Neural progenitor cell (in vitro differentiated cells): ENCODE measurements around the gene ELOVL6. TPM values are rescaled to one million over a fixed set of nuclear protein-coding genes. Genes with fewer than 3 reads are reported as not detected.

Experiments
- DNase-seq: peaks from one replicate; pipeline ENCODE4 v3.0.0-alpha.2; 2016; ENCODE audit warnings: low spot score
- H2AFZ ChIP-seq: fragments of 200-600 bp; sonication (generic); replicated peaks from 2 replicates; pipeline ENCODE4 v1.6.1; 2016; ENCODE audit warnings: antibody characterized with exemption
- H3F3A ChIP-seq: fragments of 200-600 bp; sonication (generic); 2 replicates; pipeline ENCODE4 v1.6.1; 2016; ENCODE audit warnings: antibody characterized with exemption, low read depth
- H3K27ac ChIP-seq: fragments of 200-600 bp; sonication (generic); 2 replicates; pipeline ENCODE4 v1.5.1; 2016; ENCODE audit warnings: mild to moderate bottlenecking
- H3K27me3 ChIP-seq: fragments of 200-600 bp; sonication (generic); 2 replicates; pipeline ENCODE4 v1.6.1; 2016; ENCODE audit warnings: mild to moderate bottlenecking, moderate library complexity
- H3K36me3 ChIP-seq: fragments of 200-600 bp; sonication (generic); 2 replicates; pipeline ENCODE4 v1.5.1; 2016
- H3K4me1 ChIP-seq: fragments of 200-600 bp; sonication (generic); 2 replicates; pipeline ENCODE4 v1.6.1; 2016; ENCODE audit warnings: mixed run types
- H3K4me2 ChIP-seq: fragments of 200-600 bp; sonication (generic); 2 replicates; pipeline ENCODE4 v1.6.1; 2016
- H3K4me3 ChIP-seq: fragments of 200-600 bp; sonication (generic); 2 replicates; pipeline ENCODE4 v1.5.1; 2016
- H3K79me2 ChIP-seq: fragments of 200-600 bp; sonication (generic); 2 replicates; pipeline ENCODE4 v1.6.1; 2016; ENCODE audit warnings: low read depth
- H3K9ac ChIP-seq: fragments of 200-600 bp; sonication (generic); 2 replicates; pipeline ENCODE4 v1.6.1; 2016
- H3K9me3 ChIP-seq: fragments of 200-600 bp; sonication (generic); 2 replicates; pipeline ENCODE4 v1.5.1; 2016; ENCODE audit warnings: low read depth
- H4K20me1 ChIP-seq: fragments of 200-600 bp; sonication (generic); 2 replicates; pipeline ENCODE4 v1.6.1; 2016; ENCODE audit warnings: low read depth
- H3K27ac Mint-ChIP-seq: 3 replicates; pipeline ENCODE4 v1.8.0; 2021; ENCODE audit warnings: mixed read lengths
- H3K27me3 Mint-ChIP-seq: 2 replicates; pipeline ENCODE4 v1.8.0; 2022; ENCODE audit warnings: low read depth, mild to moderate bottlenecking, inconsistent platforms, moderate library complexity, mixed read lengths; ENCODE audit not compliant: insufficient read depth
- H3K36me3 Mint-ChIP-seq: 3 replicates; pipeline ENCODE4 v1.8.0; 2021; ENCODE audit warnings: mixed read lengths
- H3K4me1 Mint-ChIP-seq: 3 replicates; pipeline ENCODE4 v1.8.0; 2021; ENCODE audit warnings: mixed read lengths
- H3K4me3 Mint-ChIP-seq: 3 replicates; pipeline ENCODE4 v1.8.0; 2021; ENCODE audit warnings: mild to moderate bottlenecking, moderate library complexity, mixed read lengths
- H3K9me3 Mint-ChIP-seq: 3 replicates; pipeline ENCODE4 v1.8.0; 2020; ENCODE audit warnings: mixed read lengths
- EZH2 ChIP-seq: fragments of 200-600 bp; sonication (generic); IDR thresholded peaks from 2 replicates; pipeline ENCODE4 v1.6.1; 2017; ENCODE audit warnings: antibody characterized with exemption, mild to moderate bottlenecking, moderate library complexity
- EZH2phosphoT487 ChIP-seq: fragments of 200-600 bp; sonication (generic); IDR thresholded peaks from 2 replicates; pipeline ENCODE4 v1.6.1; 2017; ENCODE audit warnings: antibody characterized with exemption
- total RNA-seq: library from RNA; depleted of rRNA; stranded (reverse); fragments of >200 nt; gene quantifications from 2 replicates; pipeline ENCODE4 v1.2.3, GENCODE V29; 2015; ENCODE audit warnings: low replicate concordance
- TF ChIP-seq, protein P1 (sequence below): fragments of 200-600 bp; sonication (generic); IDR thresholded peaks from 2 replicates; pipeline ENCODE4 v1.5.1; 2017; ENCODE audit warnings: antibody characterized with exemption, mild to moderate bottlenecking

Gene ELOVL6
- total RNA-seq, 1 donor from 2014 or later: 54.4 TPM

GRCh38 chr4:110208419-110208818 is 10.0 kb upstream of the ELOVL6 start:
- Histone ChIP-seq H3K9ac (no peak overlapping the region), H3K36me3 (no peaks in the 10 kb centered on the region), H3F3A (no peaks in the 10 kb centered on the region), H3K79me2 (no peaks in the 10 kb centered on the region), H3K9me3 (no peaks in the 10 kb centered on the region), H3K4me3 (no peak overlapping the region), H3K27ac (no peak overlapping the region), H3K4me1 (no peaks in the 10 kb centered on the region), H2AFZ (no peak overlapping the region), H3K4me2 (no peak overlapping the region), H4K20me1 (no peaks in the 10 kb centered on the region), H3K27me3 (no peaks in the 10 kb centered on the region)
- no peak overlapping the region for H3K27ac Mint-ChIP-seq
- no peak for DNase-seq
- H3K4me1 Mint-ChIP-seq: no peaks in the 10 kb centered on the region
- no peaks in the 10 kb centered on the region for H3K9me3 Mint-ChIP-seq
- TF ChIP-seq, protein P1, sequence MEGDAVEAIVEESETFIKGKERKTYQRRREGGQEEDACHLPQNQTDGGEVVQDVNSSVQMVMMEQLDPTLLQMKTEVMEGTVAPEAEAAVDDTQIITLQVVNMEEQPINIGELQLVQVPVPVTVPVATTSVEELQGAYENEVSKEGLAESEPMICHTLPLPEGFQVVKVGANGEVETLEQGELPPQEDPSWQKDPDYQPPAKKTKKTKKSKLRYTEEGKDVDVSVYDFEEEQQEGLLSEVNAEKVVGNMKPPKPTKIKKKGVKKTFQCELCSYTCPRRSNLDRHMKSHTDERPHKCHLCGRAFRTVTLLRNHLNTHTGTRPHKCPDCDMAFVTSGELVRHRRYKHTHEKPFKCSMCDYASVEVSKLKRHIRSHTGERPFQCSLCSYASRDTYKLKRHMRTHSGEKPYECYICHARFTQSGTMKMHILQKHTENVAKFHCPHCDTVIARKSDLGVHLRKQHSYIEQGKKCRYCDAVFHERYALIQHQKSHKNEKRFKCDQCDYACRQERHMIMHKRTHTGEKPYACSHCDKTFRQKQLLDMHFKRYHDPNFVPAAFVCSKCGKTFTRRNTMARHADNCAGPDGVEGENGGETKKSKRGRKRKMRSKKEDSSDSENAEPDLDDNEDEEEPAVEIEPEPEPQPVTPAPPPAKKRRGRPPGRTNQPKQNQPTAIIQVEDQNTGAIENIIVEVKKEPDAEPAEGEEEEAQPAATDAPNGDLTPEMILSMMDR: no peak
- TF ChIP-seq EZH2phosphoT487: no peak
- TF ChIP-seq EZH2: no peak
- H3K4me3 Mint-ChIP-seq: no peak overlapping the region
- no peaks in the 10 kb centered on the region for H3K27me3 Mint-ChIP-seq
- H3K36me3 Mint-ChIP-seq: no peaks in the 10 kb centered on the region

DNA sequence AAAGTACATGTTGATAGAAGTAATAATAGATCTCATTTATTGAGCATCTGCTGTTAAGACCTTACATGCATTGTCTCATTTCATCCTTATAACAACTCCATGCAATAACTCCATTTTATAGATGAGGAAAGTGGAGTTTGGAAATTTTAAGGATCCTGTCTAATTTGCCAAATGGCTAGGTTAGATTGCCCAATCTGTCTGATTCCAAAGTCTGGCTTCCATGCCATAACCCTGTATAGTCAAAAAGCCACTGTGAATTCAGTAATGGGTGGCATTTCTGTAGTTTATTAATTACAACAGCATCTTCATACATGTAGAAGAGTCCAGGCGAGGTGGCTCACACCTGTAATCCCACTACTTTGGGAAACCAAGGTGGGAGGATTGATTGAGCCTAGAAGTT is 8.8 kb upstream of the ELOVL6 start:
- H3K27me3 Mint-ChIP-seq: no peaks in the 10 kb centered on the region
- H3K4me3 ChIP-seq: no peak overlapping the region
- H3K36me3 Mint-ChIP-seq: no peaks in the 10 kb centered on the region
- no peaks in the 10 kb centered on the region for H3K27me3 ChIP-seq
- no peaks in the 10 kb centered on the region for H3K4me1 ChIP-seq
- TF ChIP-seq EZH2: no peak
- TF ChIP-seq, protein P1: no peak
- TF ChIP-seq EZH2phosphoT487: no peak
- H3F3A ChIP-seq: no peaks in the 10 kb centered on the region
- no peaks in the 10 kb centered on the region for H3K9me3 ChIP-seq
- H3K4me3 Mint-ChIP-seq: no peak overlapping the region
- no peak overlapping the region for H3K9ac ChIP-seq
- peaks cover 4% of the 10 kb centered on the region for H3K4me1 Mint-ChIP-seq
- H3K79me2 ChIP-seq: no peaks in the 10 kb centered on the region
- H3K9me3 Mint-ChIP-seq: no peaks in the 10 kb centered on the region
- DNase-seq: no peak
- H3K27ac ChIP-seq: no peak overlapping the region
- H3K36me3 ChIP-seq: no peaks in the 10 kb centered on the region
- no peaks in the 10 kb centered on the region for H4K20me1 ChIP-seq
- H2AFZ ChIP-seq: no peak overlapping the region
- no peak overlapping the region for H3K4me2 ChIP-seq
- H3K27ac Mint-ChIP-seq: no peak overlapping the region

DNA sequence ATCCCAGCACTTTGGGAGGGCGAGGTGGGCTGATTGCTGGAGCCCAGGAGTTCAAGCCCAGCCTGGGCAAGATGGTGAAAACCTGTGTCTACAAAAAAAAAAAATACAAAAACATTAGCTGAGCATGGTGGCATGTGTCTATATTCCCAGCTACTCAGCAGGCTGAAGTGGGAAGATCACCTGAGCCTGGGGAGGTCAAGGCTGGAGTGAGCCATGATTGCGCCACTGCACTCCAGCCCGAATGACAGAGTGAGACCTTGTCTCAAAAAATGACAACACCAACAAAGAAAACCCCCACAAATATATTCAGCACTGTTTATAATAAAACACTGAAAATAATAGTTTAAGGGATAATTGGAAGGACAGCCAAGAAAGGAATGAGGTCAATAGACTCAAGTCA is 3.6 kb upstream of the ELOVL6 start:
- H3K4me3 Mint-ChIP-seq: no peak overlapping the region
- Histone ChIP-seq H3K27me3 (no peaks in the 10 kb centered on the region), H2AFZ (no peak overlapping the region), H3K9ac (no peak overlapping the region), H3K27ac (no peak overlapping the region), H3K4me1 (peaks cover 20% of the 10 kb centered on the region), H3K4me2 (no peak overlapping the region), H3K9me3 (no peaks in the 10 kb centered on the region), H3K36me3 (no peaks in the 10 kb centered on the region), H3K79me2 (peaks cover 19% of the 10 kb centered on the region), H3K4me3 (no peak overlapping the region), H3F3A (peaks cover 41% of the 10 kb centered on the region), H4K20me1 (no peaks in the 10 kb centered on the region)
- peaks cover 2% of the 10 kb centered on the region for H3K9me3 Mint-ChIP-seq
- peaks cover 1% of the 10 kb centered on the region for H3K36me3 Mint-ChIP-seq
- no peak for DNase-seq
- H3K4me1 Mint-ChIP-seq: peaks cover 25% of the 10 kb centered on the region
- TF ChIP-seq EZH2phosphoT487 (no peak), EZH2 (no peak)
- TF ChIP-seq, protein P1: no peak
- H3K27me3 Mint-ChIP-seq: peaks cover 2% of the 10 kb centered on the region
- H3K27ac Mint-ChIP-seq: no peak overlapping the region
